ENCODE data around the gene AGMO. TPM values are rescaled to one million over a fixed set of nuclear protein-coding genes. Genes with fewer than 3 reads are reported as not detected.

The AGMO gene
- total RNA-seq, 1 donor from 2014 or later, result 0.36 TPM

DNA sequence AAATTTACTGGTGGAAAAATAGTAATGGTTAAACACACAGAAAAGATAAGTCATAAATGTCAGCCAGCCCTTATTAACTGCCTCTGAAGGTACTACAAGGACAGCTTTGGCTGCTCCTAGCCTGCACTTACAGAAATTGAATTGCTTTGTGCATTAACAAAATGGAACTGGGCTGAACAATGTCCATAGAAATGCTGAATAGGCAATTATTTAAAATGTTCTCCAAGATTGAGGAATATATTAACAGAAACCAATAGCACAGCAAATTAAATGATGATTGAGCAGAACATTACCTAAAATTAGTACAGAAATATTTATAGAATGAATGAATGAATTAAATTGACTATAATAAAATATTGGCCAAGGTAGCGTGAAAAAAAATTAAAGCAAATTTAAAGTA, 42.4 kb upstream of the AGMO start:
- TF ChIP-seq, protein P1, sequence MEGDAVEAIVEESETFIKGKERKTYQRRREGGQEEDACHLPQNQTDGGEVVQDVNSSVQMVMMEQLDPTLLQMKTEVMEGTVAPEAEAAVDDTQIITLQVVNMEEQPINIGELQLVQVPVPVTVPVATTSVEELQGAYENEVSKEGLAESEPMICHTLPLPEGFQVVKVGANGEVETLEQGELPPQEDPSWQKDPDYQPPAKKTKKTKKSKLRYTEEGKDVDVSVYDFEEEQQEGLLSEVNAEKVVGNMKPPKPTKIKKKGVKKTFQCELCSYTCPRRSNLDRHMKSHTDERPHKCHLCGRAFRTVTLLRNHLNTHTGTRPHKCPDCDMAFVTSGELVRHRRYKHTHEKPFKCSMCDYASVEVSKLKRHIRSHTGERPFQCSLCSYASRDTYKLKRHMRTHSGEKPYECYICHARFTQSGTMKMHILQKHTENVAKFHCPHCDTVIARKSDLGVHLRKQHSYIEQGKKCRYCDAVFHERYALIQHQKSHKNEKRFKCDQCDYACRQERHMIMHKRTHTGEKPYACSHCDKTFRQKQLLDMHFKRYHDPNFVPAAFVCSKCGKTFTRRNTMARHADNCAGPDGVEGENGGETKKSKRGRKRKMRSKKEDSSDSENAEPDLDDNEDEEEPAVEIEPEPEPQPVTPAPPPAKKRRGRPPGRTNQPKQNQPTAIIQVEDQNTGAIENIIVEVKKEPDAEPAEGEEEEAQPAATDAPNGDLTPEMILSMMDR (IDR thresholded peaks at IDR 0.05; ENCODE audit: borderline replicate concordance), result no peak
- Histone ChIP-seq H3K9me3 (replicated peaks) (peaks cover 11% of the 10 kb centered on the region), H3K36me3 (no peaks in the 10 kb centered on the region), H3K4me3 (no peak overlapping the region), H3K27ac (replicated peaks) (no peak overlapping the region), H3K27me3 (ENCODE audit: low read depth) (no peaks in the 10 kb centered on the region), H3K4me1 (no peaks in the 10 kb centered on the region)
- intact Hi-C loops (cut with micrococcal nuclease), result no loop called here
- no peak for DNase-seq

DNA sequence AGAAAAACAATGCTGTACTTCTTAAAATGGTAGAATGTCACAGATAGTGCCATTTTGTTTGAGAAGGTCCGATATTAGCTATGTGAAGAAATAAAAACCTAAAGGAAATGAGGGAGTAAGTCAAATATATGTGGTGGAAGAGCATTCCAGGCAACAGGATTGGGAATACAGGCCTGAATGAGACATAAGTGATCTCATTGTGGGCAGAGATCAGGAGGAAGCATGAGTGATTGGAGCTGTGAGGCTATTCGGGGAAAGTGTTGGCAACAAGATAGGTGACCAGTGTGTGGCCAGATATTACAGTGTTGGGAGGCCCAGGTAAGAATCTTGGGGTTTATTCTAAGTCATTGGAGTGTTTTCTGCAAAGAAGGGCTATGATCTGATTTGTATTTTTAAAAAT, 41.3 kb upstream of the AGMO start:
- no peaks in the 10 kb centered on the region for H3K4me1 ChIP-seq
- no peaks in the 10 kb centered on the region for H3K27me3 ChIP-seq (ENCODE audit: low read depth)
- no peaks in the 10 kb centered on the region for H3K36me3 ChIP-seq
- no peak for DNase-seq
- no peak overlapping the region for H3K27ac ChIP-seq (replicated peaks)
- no peak overlapping the region for H3K4me3 ChIP-seq
- intact Hi-C loops (cut with micrococcal nuclease), result no loop called here
- TF ChIP-seq, protein P1 (IDR thresholded peaks at IDR 0.05; ENCODE audit: borderline replicate concordance), result no peak
- H3K9me3 ChIP-seq (replicated peaks), result peaks cover 11% of the 10 kb centered on the region

DNA sequence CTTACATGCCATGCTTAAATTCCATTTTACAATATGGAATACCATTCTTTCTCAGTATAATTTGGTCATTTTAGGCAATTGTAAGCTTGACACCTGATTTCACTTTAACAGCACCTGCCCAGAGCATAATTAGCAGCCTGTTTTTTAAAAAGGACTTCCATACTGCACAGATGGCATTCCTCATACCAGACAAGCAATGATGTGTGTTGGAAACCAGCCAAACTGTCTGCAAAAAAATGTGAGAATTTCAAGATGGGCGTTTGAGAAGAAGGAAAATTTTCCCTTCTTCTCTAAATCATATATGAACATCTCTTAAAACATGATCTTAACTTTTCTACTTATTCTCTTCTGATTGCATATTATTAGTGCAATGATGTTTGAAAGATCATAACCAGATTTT, 40.4 kb upstream of the AGMO start:
- Histone ChIP-seq H3K27me3 (ENCODE audit: low read depth) (no peaks in the 10 kb centered on the region), H3K4me1 (no peaks in the 10 kb centered on the region), H3K9me3 (replicated peaks) (peaks cover 11% of the 10 kb centered on the region), H3K4me3 (no peak overlapping the region), H3K27ac (replicated peaks) (no peak overlapping the region), H3K36me3 (no peaks in the 10 kb centered on the region)
- TF ChIP-seq, protein P1 (IDR thresholded peaks at IDR 0.05; ENCODE audit: borderline replicate concordance), result no peak
- no peak for DNase-seq
- intact Hi-C loops (cut with micrococcal nuclease), result no loop called here

DNA sequence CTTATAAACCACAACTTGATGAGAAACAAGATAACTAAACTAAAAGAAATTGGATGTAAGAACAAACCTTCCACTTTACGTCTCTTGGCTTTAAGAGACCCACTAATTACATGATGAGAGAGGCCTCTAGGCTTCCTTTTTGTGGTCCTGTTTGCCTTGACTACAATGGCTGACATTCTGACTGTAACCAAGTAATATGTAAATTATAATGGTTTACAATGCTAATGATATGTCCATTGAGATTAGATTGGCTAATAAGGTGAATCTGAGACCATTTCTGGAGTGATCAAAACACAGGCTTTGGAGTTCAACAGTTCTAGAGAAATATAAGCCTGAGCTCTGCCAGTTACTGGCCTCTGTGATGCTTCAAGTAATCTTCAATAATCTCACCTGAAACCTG, 39.4 kb upstream of the AGMO start:
- no peak overlapping the region for H3K4me3 ChIP-seq
- TF ChIP-seq, protein P1 (IDR thresholded peaks at IDR 0.05; ENCODE audit: borderline replicate concordance), result no peak
- H3K27ac ChIP-seq (replicated peaks), result no peak overlapping the region
- H3K9me3 ChIP-seq (replicated peaks), result peaks cover 11% of the 10 kb centered on the region
- H3K36me3 ChIP-seq, result no peaks in the 10 kb centered on the region
- no peaks in the 10 kb centered on the region for H3K4me1 ChIP-seq
- no peak for DNase-seq
- no peaks in the 10 kb centered on the region for H3K27me3 ChIP-seq (ENCODE audit: low read depth)
- intact Hi-C loops (cut with micrococcal nuclease), result no loop called here

DNA sequence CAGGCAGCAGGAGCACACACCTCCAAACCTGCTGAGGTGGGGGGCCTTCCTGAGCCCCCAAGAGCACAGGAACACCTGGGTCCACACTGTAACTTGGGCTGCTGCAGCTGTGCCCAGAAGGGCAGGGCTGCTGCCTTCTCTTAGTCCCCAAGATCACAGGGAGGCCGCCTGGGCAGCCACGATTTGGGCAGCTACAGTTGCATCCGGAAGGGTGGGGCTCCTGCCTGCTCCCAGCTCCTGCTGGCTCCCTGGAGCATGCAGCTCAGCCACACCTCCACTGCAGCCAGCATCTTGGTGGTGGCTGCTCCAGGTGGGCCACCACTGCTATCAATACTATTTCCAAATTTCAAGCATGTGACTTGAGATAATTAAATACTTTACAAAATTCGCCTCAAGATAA, 38.5 kb upstream of the AGMO start:
- Histone ChIP-seq H3K4me3 (no peak overlapping the region), H3K4me1 (no peaks in the 10 kb centered on the region), H3K9me3 (replicated peaks) (peaks cover 11% of the 10 kb centered on the region), H3K27ac (replicated peaks) (no peak overlapping the region), H3K36me3 (no peaks in the 10 kb centered on the region), H3K27me3 (ENCODE audit: low read depth) (no peaks in the 10 kb centered on the region)
- no peak for DNase-seq
- intact Hi-C loops (cut with micrococcal nuclease), result no loop called here
- TF ChIP-seq, protein P1 (IDR thresholded peaks at IDR 0.05; ENCODE audit: borderline replicate concordance), result no peak

DNA sequence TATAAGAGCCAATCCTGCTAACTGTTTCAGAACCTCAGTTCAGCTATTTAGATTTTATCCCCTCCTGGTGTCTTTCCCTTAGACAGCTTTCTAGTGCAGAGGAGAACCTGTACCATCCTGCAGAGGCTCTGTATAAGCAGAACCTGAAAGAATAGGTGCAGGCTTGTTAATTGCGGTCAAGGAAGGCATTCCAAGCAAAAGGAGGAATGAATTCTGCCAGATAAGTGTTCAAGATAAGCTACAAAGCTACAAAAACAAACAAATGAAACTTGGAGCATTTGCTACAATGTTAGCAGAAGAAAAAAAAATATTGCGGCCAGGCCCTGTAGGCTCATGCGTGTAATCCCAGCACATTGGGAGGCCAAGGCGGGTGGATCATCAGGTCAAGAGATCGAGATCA, 32.6 kb upstream of the AGMO start:
- intact Hi-C loops (cut with micrococcal nuclease), result no loop called here

More for the DNA sequence above, 32.6 kb upstream of the AGMO start:
- Histone ChIP-seq H3K27me3 (ENCODE audit: low read depth) (no peaks in the 10 kb centered on the region), H3K4me3 (no peak overlapping the region), H3K9me3 (replicated peaks) (peaks cover 2% of the 10 kb centered on the region), H3K4me1 (no peaks in the 10 kb centered on the region), H3K36me3 (no peaks in the 10 kb centered on the region), H3K27ac (replicated peaks) (no peak overlapping the region)
- TF ChIP-seq, protein P1 (IDR thresholded peaks at IDR 0.05; ENCODE audit: borderline replicate concordance), result no peak
- DNase-seq, result no peak

Measured in left ventricle myocardium inferior (tissue), 1 donor.